Body of pancreas (tissue), 4 donors: Measurements from ENCODE around the gene TRIM24. TPM values are rescaled to one million over a fixed set of nuclear protein-coding genes. Genes with fewer than 3 reads are reported as not detected.

Source experiments
- ATAC-seq: fragments of 150-250 bp; one replicate; pipeline ENCODE4 v1.9.1; 2016
- DNase-seq, 4 donors: peaks; one replicate each; pipeline ENCODE4 v3.0.0-alpha.2; 2019
- H3K27ac ChIP-seq, 4 donors: fragments of 200-600 bp; sonication (generic); 1 replicate in 3 of 4; 2 replicates in 1 of 4; pipeline versions ENCODE4 v1.5.1 to v1.6.1; 2016 to 2019; ENCODE audit warnings: mild to moderate bottlenecking in 1 of 4, mixed read lengths in 1 of 4, moderate library complexity in 1 of 4
- H3K27me3 ChIP-seq, 2 donors: fragments of 200-600 bp; sonication (generic); one replicate each; pipeline ENCODE4 v1.6.0; 2016; ENCODE audit warnings: mild to moderate bottlenecking in 1 of 2
- H3K36me3 ChIP-seq, 2 donors: fragments of 200-600 bp; sonication (generic); replicated peaks in 1 of 2; 2 replicates each; pipeline ENCODE4 v1.5.1; 2016; ENCODE audit warnings: low read depth in 2 of 2; ENCODE audit not compliant: insufficient read depth in 1 of 2
- H3K4me1 ChIP-seq: fragments of 200-600 bp; sonication (generic); one replicate; pipeline ENCODE4 v1.6.0; 2016
- H3K4me3 ChIP-seq, 2 donors: fragments of 200-600 bp; sonication (generic); 1 replicate in 1 of 2; 2 replicates in 1 of 2; pipeline ENCODE4 v1.5.1; 2016 to 2019
- H3K9me3 ChIP-seq, 3 donors: fragments of 200-600 bp; sonication (generic); 1 replicate in 2 of 3; 2 replicates in 1 of 3; pipeline ENCODE4 v1.5.1; 2016
- POLR2A ChIP-seq, 3 donors: fragments of 450-650 bp; IDR thresholded peaks; one replicate each; pipeline ENCODE4 v1.6.1; 2016; ENCODE audit warnings: antibody characterized with exemption in 3 of 3, mild to moderate bottlenecking in 2 of 3
- WGBS, 2 donors: methylation state at CpG; one replicate each; pipeline ENCODE4 v1.1.5; 2017; 5-methylcytosine and 5-hydroxymethylcytosine counted together
- intact Hi-C: fragments of 100-400 bp; cut with DNase I; formaldehyde crosslinking; loops from one replicate; pipeline ENCODE4 v1.15.1; 2023
- total RNA-seq, 2 donors: library from RNA; depleted of rRNA; stranded (reverse); fragments of >200 nt; gene quantifications; one replicate each; pipeline ENCODE4 v1.1.0, GENCODE V29; 2016
- TF ChIP-seq, protein P1 (sequence below), 7 experiments: fragments of 450-650 bp in 4 of 7; fragments of 200-600 bp in 3 of 7; sonication (generic) in 3 of 7; IDR thresholded peaks; one replicate each; pipeline ENCODE4 v1.5.1; 2016 to 2019; ENCODE audit warnings: antibody characterized with exemption in 7 of 7

The TRIM24 gene
- total RNA-seq, 2 donors from 2014 or later, result 12.2 to 12.5 TPM

GRCh38 chr7:138425026-138425425 lies 35.0 kb upstream of the TRIM24 start:
- no peak for ATAC-seq
- Histone ChIP-seq H3K36me3 (no peaks in the 10 kb centered on the region), H3K9me3 (peaks cover 0 to 11% (median 0%) of the 10 kb centered on the region in 3 donors), H3K4me1 (no peaks in the 10 kb centered on the region), H3K27ac (no peak overlapping the region), H3K27me3 (no peaks in the 10 kb centered on the region), H3K4me3 (no peak overlapping the region)
- TF ChIP-seq, protein P1, sequence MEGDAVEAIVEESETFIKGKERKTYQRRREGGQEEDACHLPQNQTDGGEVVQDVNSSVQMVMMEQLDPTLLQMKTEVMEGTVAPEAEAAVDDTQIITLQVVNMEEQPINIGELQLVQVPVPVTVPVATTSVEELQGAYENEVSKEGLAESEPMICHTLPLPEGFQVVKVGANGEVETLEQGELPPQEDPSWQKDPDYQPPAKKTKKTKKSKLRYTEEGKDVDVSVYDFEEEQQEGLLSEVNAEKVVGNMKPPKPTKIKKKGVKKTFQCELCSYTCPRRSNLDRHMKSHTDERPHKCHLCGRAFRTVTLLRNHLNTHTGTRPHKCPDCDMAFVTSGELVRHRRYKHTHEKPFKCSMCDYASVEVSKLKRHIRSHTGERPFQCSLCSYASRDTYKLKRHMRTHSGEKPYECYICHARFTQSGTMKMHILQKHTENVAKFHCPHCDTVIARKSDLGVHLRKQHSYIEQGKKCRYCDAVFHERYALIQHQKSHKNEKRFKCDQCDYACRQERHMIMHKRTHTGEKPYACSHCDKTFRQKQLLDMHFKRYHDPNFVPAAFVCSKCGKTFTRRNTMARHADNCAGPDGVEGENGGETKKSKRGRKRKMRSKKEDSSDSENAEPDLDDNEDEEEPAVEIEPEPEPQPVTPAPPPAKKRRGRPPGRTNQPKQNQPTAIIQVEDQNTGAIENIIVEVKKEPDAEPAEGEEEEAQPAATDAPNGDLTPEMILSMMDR (IDR thresholded peaks at IDR 0.05), result no peak
- no peak for TF ChIP-seq POLR2A (IDR thresholded peaks at IDR 0.05)
- DNase-seq, result no peak
- intact Hi-C loops, result no loop called here
- 94% methylated on average over 5 of the region's 5 CpGs for WGBS, 2 donors

DNA sequence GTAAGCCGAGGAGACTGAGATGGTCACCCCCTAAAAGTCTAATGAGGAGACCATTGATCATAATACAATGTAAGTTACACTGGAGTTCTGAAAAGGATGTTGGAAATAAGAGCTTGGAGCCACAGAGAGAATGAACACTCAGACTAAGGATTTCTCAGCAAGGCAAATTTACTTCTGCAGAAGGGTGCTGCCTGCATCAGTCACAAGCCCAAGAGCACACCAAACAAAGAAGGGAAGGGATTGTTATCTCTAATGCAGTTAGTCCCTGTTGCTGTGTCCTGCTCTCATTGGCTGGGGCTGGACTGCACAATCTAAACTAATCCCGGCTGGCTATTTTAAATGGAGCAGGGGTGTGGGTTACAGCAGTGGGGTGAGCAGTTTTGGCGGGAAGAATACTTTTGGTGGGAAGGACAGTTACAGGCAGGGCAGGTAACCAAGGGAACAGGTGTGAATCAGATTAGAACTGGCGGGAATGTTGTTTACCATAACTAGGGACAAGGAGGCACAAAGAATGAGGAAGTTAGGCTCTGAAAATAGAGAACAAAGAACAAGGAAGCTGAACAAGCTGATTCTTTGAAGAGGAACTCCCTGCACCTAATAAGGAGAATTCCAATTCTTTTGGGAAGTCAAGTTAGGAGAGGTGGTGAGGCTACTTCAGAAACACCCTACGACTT lies 30.3 kb upstream of the TRIM24 start:
- no peaks in the 10 kb centered on the region for H3K4me1 ChIP-seq
- no peaks in the 10 kb centered on the region for H3K36me3 ChIP-seq
- intact Hi-C loops, result no loop called here
- no peak for TF ChIP-seq POLR2A (IDR thresholded peaks at IDR 0.05)
- TF ChIP-seq, protein P1 (IDR thresholded peaks at IDR 0.05), result no peak
- H3K27ac ChIP-seq, result no peak overlapping the region
- ATAC-seq (no peak), DNase-seq (no peak)
- no peak overlapping the region for H3K4me3 ChIP-seq
- H3K9me3 ChIP-seq, result peaks cover 0 to 24% (median 3%) of the 10 kb centered on the region in 3 donors
- 92 to 96% methylated on average over 5 of the region's 5 CpGs for WGBS, 2 donors
- no peaks in the 10 kb centered on the region for H3K27me3 ChIP-seq

DNA sequence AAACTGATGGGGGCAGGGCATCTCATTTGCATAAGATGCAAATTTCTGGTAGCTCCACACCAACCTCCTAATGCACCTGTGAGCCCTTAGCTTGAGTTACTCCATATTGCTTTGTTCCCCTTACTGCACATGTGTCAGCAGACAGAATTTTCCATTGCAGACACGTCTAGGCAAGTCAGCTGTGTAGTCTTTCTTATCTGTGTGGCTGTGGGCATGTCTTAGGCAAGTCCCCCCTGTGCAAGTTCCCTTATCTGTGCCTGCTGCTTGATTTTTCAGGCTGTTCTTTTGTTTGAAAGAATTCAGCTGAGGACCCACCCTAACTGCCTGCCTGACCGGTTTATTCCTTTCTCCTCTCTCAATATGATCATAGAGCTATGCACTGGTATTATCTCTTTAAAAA lies 28.5 kb upstream of the TRIM24 start:
- 81 to 94% methylated on average over 2 of the region's 2 CpGs for WGBS, 2 donors

DNA sequence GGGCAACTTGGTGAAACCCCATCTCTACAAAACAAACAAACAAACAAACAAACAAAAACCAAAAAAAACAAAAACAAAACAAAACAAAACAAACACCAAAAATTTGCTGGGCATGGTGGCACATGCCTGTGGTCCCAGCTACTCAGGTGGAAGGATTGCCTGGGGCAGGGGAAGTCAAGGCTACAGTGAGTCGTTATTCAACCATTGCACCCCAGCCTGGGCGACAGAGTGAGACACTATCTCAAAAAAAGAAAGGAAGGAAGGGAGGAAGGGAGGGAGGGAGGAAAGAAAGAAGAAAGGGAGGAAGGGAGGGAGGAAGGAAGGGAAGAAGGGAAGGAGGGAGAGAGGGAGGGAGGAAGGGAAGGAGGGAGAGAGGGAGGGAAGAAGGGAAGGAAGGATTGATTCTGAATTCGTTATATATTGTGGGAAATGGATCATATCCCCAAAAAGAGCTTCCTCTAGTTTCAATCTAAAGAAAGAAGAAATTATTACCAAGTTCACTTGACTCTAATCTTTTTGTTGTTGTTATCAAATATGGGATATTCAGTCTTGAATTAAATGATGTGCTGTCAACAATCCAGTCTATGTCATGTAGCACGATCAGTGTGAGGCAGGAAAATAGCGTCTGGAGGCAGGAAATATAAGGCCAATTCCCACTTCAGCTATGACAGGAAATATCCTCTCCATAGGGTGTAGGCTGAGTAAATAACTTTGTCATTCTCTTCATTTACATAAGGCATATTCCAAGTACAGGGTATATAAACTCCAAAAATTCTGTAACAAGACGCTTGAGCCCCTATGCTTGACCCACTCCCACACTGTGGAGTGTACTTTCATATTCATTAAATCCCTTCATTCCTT lies 26.2 kb upstream of the TRIM24 start:
- no peak for ATAC-seq

More for the DNA sequence above, 28.5 kb upstream of the TRIM24 start:
- Histone ChIP-seq H3K36me3 (no peaks in the 10 kb centered on the region), H3K27ac (no peak overlapping the region), H3K27me3 (no peaks in the 10 kb centered on the region), H3K4me3 (no peak overlapping the region), H3K9me3 (peaks cover 0 to 24% (median 3%) of the 10 kb centered on the region in 3 donors), H3K4me1 (no peaks in the 10 kb centered on the region)
- ATAC-seq (no peak), DNase-seq (no peak)
- intact Hi-C loops, result no loop called here
- TF ChIP-seq, protein P1 (IDR thresholded peaks at IDR 0.05), result no peak
- TF ChIP-seq POLR2A (IDR thresholded peaks at IDR 0.05), result no peak

More for the DNA sequence above, 26.2 kb upstream of the TRIM24 start:
- H3K27me3 ChIP-seq, result no peaks in the 10 kb centered on the region
- DNase-seq, result no peak
- no peak for TF ChIP-seq POLR2A (IDR thresholded peaks at IDR 0.05)
- TF ChIP-seq, protein P1 (IDR thresholded peaks at IDR 0.05), result no peak
- H3K4me3 ChIP-seq, result no peak overlapping the region
- no peaks in the 10 kb centered on the region for H3K4me1 ChIP-seq
- intact Hi-C loops, result no loop called here
- H3K27ac ChIP-seq, result no peak overlapping the region
- H3K9me3 ChIP-seq, result peaks cover 0 to 24% (median 3%) of the 10 kb centered on the region in 3 donors
- 67 to 77% methylated on average over 6 of the region's 6 CpGs for WGBS, 2 donors
- no peaks in the 10 kb centered on the region for H3K36me3 ChIP-seq
